ENCODE measurements around the gene PEA15.

The PEA15 gene

DNA sequence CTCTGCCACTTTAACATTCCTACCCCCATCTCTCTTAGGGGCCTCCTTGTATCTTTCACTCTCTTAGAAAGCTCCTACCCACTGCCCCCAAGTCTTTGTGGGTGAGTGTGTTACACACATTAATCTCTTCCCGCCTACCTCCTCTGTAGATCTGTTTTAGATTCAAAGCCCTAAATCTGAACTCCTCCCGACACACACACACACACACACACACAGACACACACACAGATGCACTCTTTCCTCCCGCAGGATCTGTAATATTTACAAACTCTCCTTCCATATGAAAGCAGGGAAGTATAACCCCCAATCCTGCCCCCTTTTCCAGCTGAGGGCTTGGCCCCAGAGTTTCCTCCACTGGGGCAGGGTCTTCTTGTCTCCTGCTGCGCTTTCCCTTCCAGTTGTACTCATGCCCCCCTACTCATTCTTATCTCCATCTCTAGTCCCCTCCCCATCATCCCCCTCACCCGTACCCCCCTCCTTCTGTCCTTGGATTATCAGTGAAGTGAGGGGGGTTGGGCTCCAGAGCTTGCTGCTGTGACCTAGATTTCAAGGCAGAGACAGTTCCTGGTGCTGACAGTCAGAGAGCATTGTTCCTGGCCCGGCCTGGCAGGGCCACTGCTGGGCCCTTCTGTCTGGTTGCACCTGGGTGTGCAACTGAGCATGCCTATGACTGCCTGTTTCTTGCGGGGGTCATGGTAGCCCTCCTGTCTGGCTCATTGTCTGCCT lies 4.3 kb downstream of the PEA15 start:
- no peak for DNase-seq

- DNase-seq, result no peak
These were observed 5.4 kb downstream of the PEA15 start for GRCh38 chr1:160210561-160210960.

DNA sequence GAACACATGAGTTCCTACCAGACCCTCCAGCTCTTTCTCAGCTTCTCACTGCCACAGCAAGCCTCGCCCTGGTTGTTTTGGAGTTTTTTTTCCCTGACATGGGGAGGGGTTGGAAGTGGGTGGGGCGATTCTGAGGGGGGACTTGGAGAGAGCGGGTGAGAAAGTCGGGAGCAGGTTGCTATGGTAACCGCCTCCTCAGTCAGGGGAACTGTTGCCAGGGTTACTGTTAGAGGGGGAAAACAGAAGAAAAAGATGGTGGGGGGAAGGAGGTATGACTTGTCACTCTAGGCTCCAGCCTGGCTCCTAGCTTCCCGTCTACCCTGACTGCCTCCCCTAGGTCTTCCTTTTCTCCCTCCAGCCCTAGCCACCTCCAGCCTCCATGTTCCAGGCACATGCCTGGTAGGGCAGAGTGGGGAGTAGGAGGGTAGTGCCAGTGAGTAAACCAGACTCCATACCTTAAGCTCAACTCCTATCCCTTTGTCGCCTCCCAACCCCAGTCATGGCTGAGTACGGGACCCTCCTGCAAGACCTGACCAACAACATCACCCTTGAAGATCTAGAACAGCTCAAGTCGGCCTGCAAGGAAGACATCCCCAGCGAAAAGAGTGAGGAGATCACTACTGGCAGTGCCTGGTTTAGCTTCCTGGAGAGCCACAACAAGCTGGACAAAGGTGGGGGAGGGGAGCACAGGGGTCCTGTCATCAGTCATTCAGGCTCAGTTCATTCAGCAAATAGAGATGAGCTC lies 6.0 kb downstream of the PEA15 start:
- DNase-seq, result no peak

GRCh38 chr1:160214481-160215140 lies 9.4 kb downstream of the PEA15 start:
- no peak for DNase-seq

DNA sequence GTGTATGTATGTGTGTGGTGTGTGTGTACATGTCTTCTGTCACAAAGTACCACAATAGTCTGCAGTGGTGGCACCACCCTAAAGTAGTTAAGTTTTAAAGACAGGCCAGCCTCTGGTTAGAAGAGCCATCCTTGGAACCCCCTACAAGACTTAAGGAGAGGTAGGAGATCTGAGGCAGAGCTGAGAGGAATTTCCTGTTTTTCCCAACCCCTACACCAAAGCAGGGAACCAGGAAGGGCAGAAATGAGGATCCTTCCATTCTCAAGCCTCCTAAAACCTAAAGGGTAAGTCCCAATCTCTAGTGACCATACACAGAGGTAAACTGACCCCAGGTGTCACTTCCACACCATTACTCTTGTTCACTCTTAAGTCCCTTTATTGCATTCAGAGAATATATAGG lies 11.1 kb downstream of the PEA15 start:
- no peak for DNase-seq

GRCh38 chr1:160217481-160218051 lies 12.4 kb downstream of the PEA15 start:
- no peak for DNase-seq

DNA sequence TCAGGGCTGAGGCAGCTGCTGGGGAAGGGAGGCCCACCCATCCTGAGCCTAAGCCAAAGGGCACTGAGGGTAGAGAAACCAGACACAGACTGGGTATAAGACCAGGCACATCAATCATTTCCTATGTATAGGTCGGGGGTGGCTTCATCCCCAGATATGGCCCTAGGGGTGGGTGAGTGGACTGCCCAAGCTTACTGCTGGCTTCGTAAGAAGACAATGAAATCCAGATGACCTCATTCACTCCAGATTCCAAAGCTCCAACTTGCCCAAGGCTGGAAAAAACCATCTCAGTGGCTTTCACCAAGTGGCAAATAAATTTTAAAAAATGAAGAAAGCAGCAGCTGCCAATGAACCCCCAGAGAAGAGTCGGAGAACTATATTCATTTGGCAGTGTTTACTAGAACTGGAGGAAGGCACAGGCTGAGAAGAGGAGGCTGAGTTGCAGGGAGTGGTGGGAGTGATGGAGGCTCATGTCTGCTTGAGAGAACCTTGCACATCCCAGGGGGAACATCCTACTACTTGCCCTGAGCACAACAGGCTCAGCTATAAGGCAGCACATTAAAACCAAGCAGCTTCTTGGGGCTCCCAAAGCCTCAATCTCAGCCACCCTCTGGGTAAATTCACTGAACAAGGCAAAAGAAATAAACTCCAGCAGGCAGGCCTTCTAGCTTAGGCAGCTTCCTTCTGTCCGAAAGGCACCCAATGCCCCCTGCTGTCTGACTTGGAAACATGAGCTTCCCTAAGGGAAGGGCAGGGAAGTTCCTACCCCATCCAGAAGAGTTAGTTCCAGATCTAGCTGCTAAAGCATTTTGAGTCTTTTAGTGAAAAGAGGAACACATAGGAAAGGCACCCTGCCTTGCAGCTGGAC lies 14.1 kb downstream of the PEA15 start:
- no peak for DNase-seq

- no peak for DNase-seq
These were observed 15.1 kb downstream of the PEA15 start for GRCh38 chr1:160220301-160220700.

GRCh38 chr1:160221089-160221488 lies 15.9 kb downstream of the PEA15 start:
- no peak for DNase-seq

GRCh38 chr1:160222546-160222945 lies 17.4 kb downstream of the PEA15 start:
- no peak for DNase-seq

- DNase-seq, result no peak
These were observed 19.4 kb downstream of the PEA15 start for GRCh38 chr1:160224606-160225005.

DNA sequence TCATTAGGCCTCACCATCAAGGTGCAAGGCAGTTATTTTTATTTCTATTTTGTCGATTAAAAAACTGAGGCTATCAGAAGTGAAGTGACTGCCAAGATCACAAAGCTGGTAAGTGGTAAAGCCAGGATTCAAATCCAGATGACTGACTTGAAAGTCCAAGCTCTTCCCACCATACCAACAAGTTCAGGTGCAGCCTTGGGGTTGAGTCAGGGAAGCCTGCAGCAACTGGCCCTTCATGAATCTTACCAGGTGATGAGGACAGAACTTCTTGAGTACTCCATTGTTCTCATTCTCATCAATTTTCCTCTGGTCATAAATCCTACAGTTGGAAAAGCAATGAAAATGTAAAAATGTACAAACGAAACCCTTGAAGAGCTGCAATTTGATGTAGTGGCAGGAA lies 20.2 kb downstream of the PEA15 start:
- DNase-seq, result no peak

DNA sequence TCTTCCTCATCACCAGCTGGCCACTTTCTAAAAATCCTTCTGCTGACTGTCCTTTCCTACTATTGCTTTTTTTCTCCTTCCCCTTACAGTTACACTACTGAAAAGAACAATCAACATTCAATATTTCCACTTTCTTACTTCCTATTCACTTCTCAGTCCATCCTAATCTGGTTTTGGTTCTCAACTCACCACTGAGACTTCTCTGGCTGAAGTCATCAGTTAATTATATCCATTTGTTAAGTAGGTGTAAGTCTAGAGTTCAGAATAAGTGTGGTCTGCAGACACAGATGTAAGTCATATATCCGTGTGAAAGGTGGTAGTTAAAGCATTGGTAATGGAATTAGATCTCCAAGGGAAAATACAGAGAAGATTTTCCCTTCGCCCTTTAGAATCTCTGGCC lies 21.4 kb downstream of the PEA15 start:
- no peak for DNase-seq

DNA sequence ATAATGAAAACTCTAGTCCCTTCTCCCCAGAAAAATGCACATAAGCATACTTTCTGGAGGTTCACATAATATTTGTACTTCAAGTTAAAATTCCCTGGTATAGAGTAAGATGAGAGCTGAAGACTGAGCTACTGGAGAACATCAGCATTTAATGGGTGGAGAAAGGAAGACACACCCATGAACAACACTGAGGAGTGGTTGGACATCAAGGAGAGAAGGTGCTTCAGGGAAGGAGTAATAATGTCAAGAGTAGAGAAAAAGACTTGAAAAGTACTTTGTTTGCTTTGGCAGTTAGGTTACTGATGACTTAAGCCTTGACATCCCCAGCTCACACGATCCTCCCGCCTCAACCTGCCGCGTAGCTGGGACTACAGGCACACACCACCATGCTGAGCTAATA lies 21.9 kb downstream of the PEA15 start:
- no peak for DNase-seq

- no peak for DNase-seq
These were observed 22.4 kb downstream of the PEA15 start for GRCh38 chr1:160227561-160227960.

DNA sequence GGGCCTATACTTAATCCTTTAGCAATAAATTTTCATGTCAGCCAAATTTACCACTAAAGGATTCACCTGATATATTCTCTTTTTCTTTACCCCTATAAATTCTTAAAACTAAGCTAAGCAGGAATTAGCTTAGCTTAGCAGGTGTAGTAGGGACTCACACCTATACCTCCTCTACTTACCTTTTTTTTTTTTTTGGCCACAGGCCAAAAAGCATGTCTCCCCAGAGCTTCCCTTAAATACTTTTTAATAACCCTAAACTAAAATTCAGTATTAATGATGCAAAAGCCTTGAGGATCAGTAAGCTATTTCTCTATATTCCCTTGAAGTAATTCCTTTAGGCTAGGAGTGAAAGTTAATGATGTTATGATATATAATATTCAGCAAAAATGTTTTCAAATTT lies 23.2 kb downstream of the PEA15 start:
- DNase-seq, result no peak

- DNase-seq, result no peak
These were observed 27.7 kb downstream of the PEA15 start for GRCh38 chr1:160232911-160233310.

GRCh38 chr1:160236806-160237205 lies 31.6 kb downstream of the PEA15 start:
- DNase-seq, result no peak

DNA sequence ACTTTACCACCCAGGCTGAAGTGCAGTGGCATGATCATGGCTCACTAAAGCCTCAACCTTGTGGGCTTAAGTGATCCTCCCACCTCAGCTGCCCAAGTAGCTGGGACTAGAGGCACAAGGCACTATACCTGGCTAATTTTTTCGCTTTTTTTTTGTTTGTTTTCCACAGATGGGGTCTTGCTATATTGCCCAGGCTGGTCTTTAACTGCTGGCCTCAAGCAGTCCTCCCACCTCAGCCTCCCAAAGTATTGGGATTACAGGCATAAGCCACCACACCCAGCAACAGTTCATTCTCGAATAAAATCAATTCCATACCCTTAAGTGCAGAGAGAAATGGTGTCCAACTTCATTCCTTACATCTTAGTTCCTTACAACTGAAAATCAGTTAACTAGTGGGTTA lies 32.4 kb downstream of the PEA15 start:
- no peak for DNase-seq

DNA sequence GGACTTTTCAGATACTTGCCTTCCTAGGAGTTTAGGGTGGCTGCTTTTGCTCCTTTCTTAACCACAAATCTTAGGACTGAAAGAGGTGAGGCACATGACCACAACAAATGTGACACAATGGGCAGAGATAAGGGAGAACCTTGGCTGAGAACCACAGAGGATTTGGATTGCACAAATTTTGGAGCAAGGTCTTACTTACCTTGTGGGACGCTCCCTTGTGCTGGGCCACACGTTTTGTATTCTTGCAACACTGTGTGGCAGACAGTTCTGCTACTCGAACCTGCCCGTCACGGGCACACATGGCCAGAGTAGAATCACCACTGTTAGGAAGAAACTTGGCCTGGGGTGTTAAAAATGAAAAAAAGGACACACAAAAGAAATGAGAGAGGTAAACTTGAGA lies 33.2 kb downstream of the PEA15 start:
- no peak for DNase-seq

DNA sequence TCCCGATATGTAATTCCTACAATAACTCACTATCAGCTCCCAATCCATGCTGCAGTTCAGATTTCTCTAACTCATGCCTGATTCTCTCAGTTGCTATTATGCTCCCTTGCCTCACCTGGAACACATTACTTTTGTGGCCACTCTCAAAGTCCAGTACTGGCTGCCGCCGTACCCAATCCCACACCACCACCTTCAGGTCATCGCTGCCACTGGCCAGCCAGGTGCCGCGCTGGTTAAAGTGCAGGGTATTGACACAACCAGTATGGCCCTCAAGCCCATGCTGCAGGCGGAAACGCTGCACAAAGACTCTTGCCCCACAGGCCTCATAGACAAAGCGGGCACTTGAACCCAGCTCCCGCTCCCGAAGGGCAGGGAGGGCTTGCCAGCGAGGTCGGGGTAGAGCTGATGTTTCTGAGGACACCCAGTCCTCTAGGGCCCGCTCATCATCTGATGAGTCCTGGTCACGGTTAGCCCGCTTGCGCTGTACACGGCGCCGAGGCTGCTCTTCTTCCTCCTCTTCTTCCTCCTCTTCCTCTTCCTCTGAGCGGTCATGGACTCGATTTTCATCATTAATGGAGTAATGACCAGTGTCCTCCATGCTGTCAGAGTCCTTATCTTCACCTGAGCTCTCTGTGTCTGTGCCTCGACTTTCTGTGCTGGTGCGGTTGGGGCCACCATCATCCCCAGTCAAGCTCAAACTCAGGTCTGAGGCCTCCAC lies 34.6 kb downstream of the PEA15 start:
- DNase-seq, result no peak

- no peak for DNase-seq
These were observed 38.6 kb downstream of the PEA15 start for GRCh38 chr1:160243767-160244166.

All from NCI-H1436 treated with DMSO at 0.1 percent for 48 hours (cell line).